Measurements from ENCODE around the gene HMHB1. TPM values are rescaled to one million over a fixed set of nuclear protein-coding genes. Genes with fewer than 3 reads are reported as not detected.
A peak's percentile ranks its signal among the peaks of the same experiment; 100 is the strongest.

Gene HMHB1
- total and polyA plus RNA-seq, 2 experiments from 2014 or later = not detected

DNA sequence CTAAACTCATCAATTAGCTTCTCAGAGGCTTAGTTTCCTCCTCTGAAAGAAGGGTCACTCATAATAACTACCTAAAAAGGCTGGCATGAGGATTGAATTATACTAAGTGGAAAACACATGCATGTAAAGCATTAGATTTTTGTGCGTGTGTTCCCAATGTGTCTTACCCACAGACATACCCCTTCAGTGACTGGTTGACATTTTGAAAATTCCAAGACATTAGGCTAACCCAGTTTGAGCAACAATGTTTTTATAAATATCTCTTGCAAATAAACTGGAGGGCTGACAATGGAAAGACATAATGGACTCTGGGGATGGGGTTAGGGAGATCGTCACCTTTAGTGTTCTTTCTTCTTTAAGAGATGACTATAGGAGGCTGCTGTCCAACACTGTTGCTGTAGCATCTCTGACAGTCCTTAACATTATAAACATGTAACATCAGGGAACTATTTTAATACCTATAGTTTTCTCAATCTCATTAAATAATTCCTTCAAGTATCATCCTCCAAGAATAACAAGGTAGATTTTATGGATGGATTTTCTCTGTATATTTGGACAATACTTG, 24.3 kb downstream of the HMHB1 start:
- peaks cover 8% of the 10 kb centered on the region for H3K4me1 ChIP-seq (ENCODE audit: insufficient read depth)
- no peaks in the 10 kb centered on the region for H3K9me3 ChIP-seq (ENCODE audit: low read depth)
- H3K4me3 ChIP-seq = no peak overlapping the region
- no peaks in the 10 kb centered on the region for H3K36me3 ChIP-seq (replicated peaks; ENCODE audit: insufficient read depth, low read depth)
- no peak overlapping the region for H2AFZ ChIP-seq
- no peak overlapping the region for H3K27ac ChIP-seq
- no peaks in the 10 kb centered on the region for H4K20me1 ChIP-seq (ENCODE audit: insufficient read depth, poor library complexity, severe bottlenecking)
- H3K27me3 ChIP-seq = no peaks in the 10 kb centered on the region
- no peak overlapping the region for H3K4me2 ChIP-seq
- no peak for DNase-seq (ENCODE audit: low spot score)
- H3K9me2 ChIP-seq (replicated peaks; ENCODE audit: insufficient read depth) = no peaks in the 10 kb centered on the region
- 72% methylated on average over 2 of the region's 2 CpGs for WGBS (ENCODE audit: low lambda C conversion rate, missing lambda C conversion rate)
- TF ChIP-seq EZH2phosphoT487 (IDR thresholded peaks at IDR 0.05; ENCODE audit: low read depth, severe bottlenecking, unreplicated experiment) = no peak
- no peak for TF ChIP-seq EZH2 (IDR thresholded peaks at IDR 0.05; ENCODE audit: borderline replicate concordance)
- TF ChIP-seq, protein P1, sequence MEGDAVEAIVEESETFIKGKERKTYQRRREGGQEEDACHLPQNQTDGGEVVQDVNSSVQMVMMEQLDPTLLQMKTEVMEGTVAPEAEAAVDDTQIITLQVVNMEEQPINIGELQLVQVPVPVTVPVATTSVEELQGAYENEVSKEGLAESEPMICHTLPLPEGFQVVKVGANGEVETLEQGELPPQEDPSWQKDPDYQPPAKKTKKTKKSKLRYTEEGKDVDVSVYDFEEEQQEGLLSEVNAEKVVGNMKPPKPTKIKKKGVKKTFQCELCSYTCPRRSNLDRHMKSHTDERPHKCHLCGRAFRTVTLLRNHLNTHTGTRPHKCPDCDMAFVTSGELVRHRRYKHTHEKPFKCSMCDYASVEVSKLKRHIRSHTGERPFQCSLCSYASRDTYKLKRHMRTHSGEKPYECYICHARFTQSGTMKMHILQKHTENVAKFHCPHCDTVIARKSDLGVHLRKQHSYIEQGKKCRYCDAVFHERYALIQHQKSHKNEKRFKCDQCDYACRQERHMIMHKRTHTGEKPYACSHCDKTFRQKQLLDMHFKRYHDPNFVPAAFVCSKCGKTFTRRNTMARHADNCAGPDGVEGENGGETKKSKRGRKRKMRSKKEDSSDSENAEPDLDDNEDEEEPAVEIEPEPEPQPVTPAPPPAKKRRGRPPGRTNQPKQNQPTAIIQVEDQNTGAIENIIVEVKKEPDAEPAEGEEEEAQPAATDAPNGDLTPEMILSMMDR (IDR thresholded peaks at IDR 0.05; ENCODE audit: poor library complexity) = no peak
- no peaks in the 10 kb centered on the region for H3K79me2 ChIP-seq

DNA sequence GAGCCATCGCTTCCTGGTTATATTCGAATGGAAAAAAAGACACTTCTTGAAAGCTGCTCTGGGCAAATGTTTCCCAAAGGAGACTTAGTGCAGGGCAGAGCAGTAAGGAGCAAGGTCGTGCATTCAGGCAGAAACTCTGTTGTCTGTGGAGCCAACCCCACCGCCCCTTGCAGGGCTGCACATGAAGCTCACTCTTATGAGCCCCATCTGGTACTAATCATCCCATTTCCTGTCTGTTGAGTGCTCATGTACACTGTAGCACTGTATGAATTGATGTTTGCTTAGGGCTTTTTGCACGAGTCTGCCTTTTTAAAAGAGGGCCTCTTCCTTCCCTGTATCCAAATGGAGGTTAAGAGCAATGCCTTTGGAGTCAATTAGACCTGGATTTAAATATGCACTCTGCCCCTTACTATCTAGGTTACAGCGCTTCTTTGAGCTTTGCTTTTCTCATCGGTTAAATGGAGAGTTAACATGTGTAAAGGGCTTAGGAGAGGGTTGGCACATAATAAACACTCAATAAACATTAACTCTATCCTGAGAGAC, 25.4 kb downstream of the HMHB1 start:
- H2AFZ ChIP-seq = no peak overlapping the region
- peak overlapping the region; percentile 36 for H3K4me2 ChIP-seq

DNA sequence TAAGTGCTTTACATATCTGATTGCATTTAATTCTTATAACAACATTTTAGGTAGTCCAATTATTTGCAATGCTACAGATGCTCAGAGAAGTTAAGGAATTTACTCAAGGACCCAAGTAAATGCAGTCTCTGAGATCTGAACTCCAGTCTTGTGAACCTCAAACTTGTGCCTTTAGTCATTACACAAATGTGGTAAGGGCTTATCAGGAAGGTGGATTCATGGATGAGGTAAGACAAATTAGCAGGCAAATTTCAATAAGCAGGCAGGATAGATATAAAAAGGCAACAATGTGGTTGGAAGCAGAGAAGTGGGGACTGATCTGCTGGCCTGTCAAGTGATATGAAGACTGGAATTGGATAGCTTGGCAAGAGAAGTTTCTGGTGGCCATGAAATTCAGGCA, 29.5 kb downstream of the HMHB1 start:
- no peaks in the 10 kb centered on the region for H3K79me2 ChIP-seq
- no peak overlapping the region for H2AFZ ChIP-seq
- no peak for TF ChIP-seq EZH2 (IDR thresholded peaks at IDR 0.05; ENCODE audit: borderline replicate concordance)
- TF ChIP-seq, protein P1 (IDR thresholded peaks at IDR 0.05; ENCODE audit: poor library complexity) = no peak
- TF ChIP-seq EZH2phosphoT487 (IDR thresholded peaks at IDR 0.05; ENCODE audit: low read depth, severe bottlenecking, unreplicated experiment) = no peak
- no peaks in the 10 kb centered on the region for H3K9me3 ChIP-seq (ENCODE audit: low read depth)
- H3K4me1 ChIP-seq (ENCODE audit: insufficient read depth) = peaks cover 8% of the 10 kb centered on the region
- no peak overlapping the region for H3K27ac ChIP-seq
- H3K27me3 ChIP-seq = no peaks in the 10 kb centered on the region
- no peaks in the 10 kb centered on the region for H3K36me3 ChIP-seq (replicated peaks; ENCODE audit: insufficient read depth, low read depth)
- no peaks in the 10 kb centered on the region for H3K9me2 ChIP-seq (replicated peaks; ENCODE audit: insufficient read depth)
- H3K4me2 ChIP-seq = no peak overlapping the region
- no peak for DNase-seq (ENCODE audit: low spot score)
- no peak overlapping the region for H3K4me3 ChIP-seq
- no peaks in the 10 kb centered on the region for H4K20me1 ChIP-seq (ENCODE audit: insufficient read depth, poor library complexity, severe bottlenecking)

More for the DNA sequence above, 25.4 kb downstream of the HMHB1 start:
- Histone ChIP-seq H3K79me2 (no peaks in the 10 kb centered on the region), H3K9me3 (ENCODE audit: low read depth) (no peaks in the 10 kb centered on the region), H4K20me1 (ENCODE audit: insufficient read depth, poor library complexity, severe bottlenecking) (no peaks in the 10 kb centered on the region), H3K27ac (peak overlapping the region; percentile 57), H3K9me2 (replicated peaks; ENCODE audit: insufficient read depth) (no peaks in the 10 kb centered on the region), H3K4me3 (no peak overlapping the region), H3K4me1 (ENCODE audit: insufficient read depth) (peaks cover 8% of the 10 kb centered on the region), H3K36me3 (replicated peaks; ENCODE audit: insufficient read depth, low read depth) (no peaks in the 10 kb centered on the region), H3K27me3 (no peaks in the 10 kb centered on the region)
- peak; percentile 54 for DNase-seq (ENCODE audit: low spot score)
- 41% methylated on average over 7 of the region's 7 CpGs for WGBS (ENCODE audit: low lambda C conversion rate, missing lambda C conversion rate)
- TF ChIP-seq, protein P1 (IDR thresholded peaks at IDR 0.05; ENCODE audit: poor library complexity) = no peak
- TF ChIP-seq EZH2 (IDR thresholded peaks at IDR 0.05; ENCODE audit: borderline replicate concordance) (no peak), EZH2phosphoT487 (IDR thresholded peaks at IDR 0.05; ENCODE audit: low read depth, severe bottlenecking, unreplicated experiment) (no peak)
